HepG2 (cell line): ENCODE results near the gene TMEM97. TPM values are rescaled to one million over a fixed set of nuclear protein-coding genes. Genes with fewer than 3 reads are reported as not detected.
A peak's percentile ranks its signal among the peaks of the same experiment; 100 is the strongest.

Source experiments
- CEBPG ChIP-seq: IDR thresholded peaks from 2 replicates; pipeline ENCODE4 v1.6.1; 2016
- DBP ChIP-seq: sonication (generic); formaldehyde crosslinking; IDR thresholded peaks from 2 replicates; pipeline ENCODE4 v1.4.0; 2020; ENCODE audit warnings: missing genetic modification reagents; ENCODE audit errors: not compliant biosample characterization
- ESRRA ChIP-seq: sonication (generic); formaldehyde crosslinking; IDR thresholded peaks from 2 replicates; pipeline ENCODE4 v1.5.1; 2020; ENCODE audit warnings: mild to moderate bottlenecking, low read depth, missing genetic modification reagents
- ETV6 ChIP-seq: sonication (generic); formaldehyde crosslinking; conservative IDR thresholded peaks from 2 replicates; pipeline ENCODE4 v1.4.0; 2020; ENCODE audit warnings: missing genetic modification reagents
- FOXA3 ChIP-seq: IDR thresholded peaks from 2 replicates; pipeline ENCODE4 v1.6.1; 2016; ENCODE audit warnings: missing genetic modification reagents, missing compliant biosample characterization
- GABPA ChIP-seq, 2 experiments: IDR thresholded peaks; 2 replicates each; pipeline ENCODE4 v1.6.1; 2011 to 2016; ENCODE audit warnings: low read depth in 2 of 2, low read length in 1 of 2, missing biosample characterization in 1 of 2, missing genetic modification characterization in 1 of 2
- HES4 ChIP-seq: sonication (generic); formaldehyde crosslinking; IDR thresholded peaks from 2 replicates; pipeline ENCODE4 v1.9.0; 2021; ENCODE audit warnings: mild to moderate bottlenecking, missing genetic modification reagents, borderline replicate concordance
- HMGXB4 ChIP-seq, 2 experiments: sonication (generic) in 1 of 2; formaldehyde crosslinking in 1 of 2; IDR thresholded peaks; 2 replicates each; pipeline versions ENCODE4 v1.4.0 to v1.6.1; 2018 to 2020; ENCODE audit warnings: missing genetic modification reagents in 2 of 2, borderline replicate concordance in 1 of 2, low read depth in 1 of 2, mild to moderate bottlenecking in 1 of 2, missing biosample characterization in 1 of 2
- REL ChIP-seq: sonication (generic); formaldehyde crosslinking; conservative IDR thresholded peaks from 2 replicates; pipeline ENCODE4 v1.8.0; 2022; ENCODE audit warnings: mild to moderate bottlenecking, missing genetic modification reagents, moderate library complexity
- SKI ChIP-seq: fragments of 450-650 bp; IDR thresholded peaks from one replicate; pipeline ENCODE4 v1.6.1; 2018; ENCODE audit warnings: mild to moderate bottlenecking; ENCODE audit not compliant: partially characterized antibody
- SMAD3 ChIP-seq: sonication (generic); formaldehyde crosslinking; IDR thresholded peaks from 2 replicates; pipeline ENCODE4 v1.4.0; 2020; ENCODE audit warnings: missing genetic modification reagents
- SOX5 ChIP-seq: IDR thresholded peaks from 2 replicates; pipeline ENCODE4 v1.6.1; 2016; ENCODE audit warnings: borderline replicate concordance
- SOX6 ChIP-seq, 2 experiments: fragments of 450-650 bp in 1 of 2; sonication (generic) in 1 of 2; formaldehyde crosslinking in 1 of 2; IDR thresholded peaks; 2 replicates each; pipeline versions ENCODE4 v1.4.0 to v1.6.1; 2017 to 2020; ENCODE audit warnings: antibody characterized with exemption in 1 of 2, mild to moderate bottlenecking in 1 of 2, missing genetic modification reagents in 1 of 2
- ZBTB20 ChIP-seq: sonication (generic); formaldehyde crosslinking; IDR thresholded peaks from 2 replicates; pipeline ENCODE4 v1.8.1; 2023; ENCODE audit warnings: missing genetic modification reagents, low read depth, mild to moderate bottlenecking, borderline replicate concordance
- ZBTB42 ChIP-seq: sonication (generic); formaldehyde crosslinking; IDR thresholded peaks from 2 replicates; pipeline ENCODE4 v1.5.0; 2020; ENCODE audit warnings: mild to moderate bottlenecking, missing genetic modification reagents
- ZC3H13 ChIP-seq: sonication (generic); formaldehyde crosslinking; IDR thresholded peaks from 2 replicates; pipeline ENCODE4 v1.8.1; 2023; ENCODE audit warnings: mild to moderate bottlenecking, missing genetic modification reagents, moderate library complexity
- ZNF580 ChIP-seq: IDR thresholded peaks from 2 replicates; pipeline ENCODE4 v1.6.1; 2016; ENCODE audit warnings: low read depth, borderline replicate concordance
- ZNF652 ChIP-seq: IDR thresholded peaks from 2 replicates; pipeline ENCODE4 v1.6.1; 2016; ENCODE audit warnings: low read depth, borderline replicate concordance
- ZNF792 ChIP-seq: IDR thresholded peaks from 2 replicates; pipeline ENCODE4 v1.6.1; 2016
- ZNF883 ChIP-seq: sonication (generic); formaldehyde crosslinking; IDR thresholded peaks from 2 replicates; pipeline ENCODE4 v1.5.1; 2020; ENCODE audit warnings: mild to moderate bottlenecking, missing genetic modification reagents; ENCODE audit errors: not compliant biosample characterization
- polyA plus RNA-seq, 8 experiments: library from polyadenylated mRNA; depleted of rRNA in 3 of 8; stranded (reverse) in 7 of 8; unstranded in 1 of 8; fragments of >200 nt; fragmentation: Illumina TruSeq in 4 of 8; extraction: Trizol in 4 of 8; gene quantifications; 2 replicates each; pipeline versions ENCODE4 v1.2.1 to v1.2.3, GENCODE V29; 2011 to 2016; ENCODE audit warnings: low read depth in 4 of 8, missing spikeins in 1 of 8, mixed read lengths in 1 of 8; ENCODE audit not compliant: insufficient read depth in 1 of 8
- total RNA-seq, 5 experiments: library from RNA; depleted of rRNA; stranded (reverse); fragments of >200 nt; fragmentation: Illumina TruSeq; extraction: Trizol; gene quantifications; 2 replicates each; pipeline ENCODE4 v1.2.3, GENCODE V29; 2016; ENCODE audit warnings: low read depth in 1 of 5
- TF ChIP-seq, protein P1 (sequence below): sonication (generic); formaldehyde crosslinking; IDR thresholded peaks from 2 replicates; pipeline ENCODE4 v1.4.0; 2020; ENCODE audit warnings: mild to moderate bottlenecking, missing genetic modification reagents

TMEM97 gene
- total and polyA plus RNA-seq, 2 of the 13 experiments (the other 11 are each of a cell fraction or from before 2014, with no cell fraction given): 69.6 to 137 TPM

- TF ChIP-seq DBP (CRISPR knock-in tag) (no peak), ZNF792 (CRISPR knock-in tag) (no peak), ETV6 (CRISPR knock-in tag) (no peak), ZNF883 (CRISPR knock-in tag) (no peak), CEBPG (CRISPR knock-in tag) (no peak), HES4 (CRISPR knock-in tag) (no peak), ZBTB20 (no peak), SKI (peak; percentile 29), SMAD3 (CRISPR knock-in tag) (0 out of 2 replicates have a peak, but pooled peaks have one; percentile 59), ESRRA (CRISPR knock-in tag) (peak; percentile 79; the same call in 1 of the 2 replicates), FOXA3 (CRISPR knock-in tag) (peak; percentile 90), ZBTB42 (no peak), GABPA (IDR thresholded peaks at IDR 0.05; ENCODE audit: low read depth, low read length) (no peak), GABPA (CRISPR knock-in tag; IDR thresholded peaks at IDR 0.05; ENCODE audit: low read depth) (peak; percentile 37; the same call in 1 of the 2 replicates), HMGXB4 (CRISPR knock-in tag; IDR thresholded peaks at IDR 0.05; ENCODE audit: borderline replicate concordance in 1 of 2, low read depth in 1 of 2) (peak; percentile 36 to 58; a peak in 3 of 4 replicates), ZNF652 (CRISPR knock-in tag) (peak; percentile 39; the same call in 1 of the 2 replicates), ZC3H13 (CRISPR knock-in tag) (0 out of 2 replicates have a peak, but pooled peaks have one; percentile 58), REL (CRISPR knock-in tag) (peak; percentile 61; the same call in 1 of the 2 replicates), SOX5 (peak; percentile 20; the same call in 1 of the 2 replicates), SOX6 (IDR thresholded peaks at IDR 0.05) (no peak), SOX6 (CRISPR knock-in tag; IDR thresholded peaks at IDR 0.05) (peak; percentile 11; the same call in 1 of the 2 replicates), ZNF580 (CRISPR knock-in tag) (0 out of 2 replicates have a peak, but pooled peaks have one; percentile 11)
- TF ChIP-seq, protein P1, sequence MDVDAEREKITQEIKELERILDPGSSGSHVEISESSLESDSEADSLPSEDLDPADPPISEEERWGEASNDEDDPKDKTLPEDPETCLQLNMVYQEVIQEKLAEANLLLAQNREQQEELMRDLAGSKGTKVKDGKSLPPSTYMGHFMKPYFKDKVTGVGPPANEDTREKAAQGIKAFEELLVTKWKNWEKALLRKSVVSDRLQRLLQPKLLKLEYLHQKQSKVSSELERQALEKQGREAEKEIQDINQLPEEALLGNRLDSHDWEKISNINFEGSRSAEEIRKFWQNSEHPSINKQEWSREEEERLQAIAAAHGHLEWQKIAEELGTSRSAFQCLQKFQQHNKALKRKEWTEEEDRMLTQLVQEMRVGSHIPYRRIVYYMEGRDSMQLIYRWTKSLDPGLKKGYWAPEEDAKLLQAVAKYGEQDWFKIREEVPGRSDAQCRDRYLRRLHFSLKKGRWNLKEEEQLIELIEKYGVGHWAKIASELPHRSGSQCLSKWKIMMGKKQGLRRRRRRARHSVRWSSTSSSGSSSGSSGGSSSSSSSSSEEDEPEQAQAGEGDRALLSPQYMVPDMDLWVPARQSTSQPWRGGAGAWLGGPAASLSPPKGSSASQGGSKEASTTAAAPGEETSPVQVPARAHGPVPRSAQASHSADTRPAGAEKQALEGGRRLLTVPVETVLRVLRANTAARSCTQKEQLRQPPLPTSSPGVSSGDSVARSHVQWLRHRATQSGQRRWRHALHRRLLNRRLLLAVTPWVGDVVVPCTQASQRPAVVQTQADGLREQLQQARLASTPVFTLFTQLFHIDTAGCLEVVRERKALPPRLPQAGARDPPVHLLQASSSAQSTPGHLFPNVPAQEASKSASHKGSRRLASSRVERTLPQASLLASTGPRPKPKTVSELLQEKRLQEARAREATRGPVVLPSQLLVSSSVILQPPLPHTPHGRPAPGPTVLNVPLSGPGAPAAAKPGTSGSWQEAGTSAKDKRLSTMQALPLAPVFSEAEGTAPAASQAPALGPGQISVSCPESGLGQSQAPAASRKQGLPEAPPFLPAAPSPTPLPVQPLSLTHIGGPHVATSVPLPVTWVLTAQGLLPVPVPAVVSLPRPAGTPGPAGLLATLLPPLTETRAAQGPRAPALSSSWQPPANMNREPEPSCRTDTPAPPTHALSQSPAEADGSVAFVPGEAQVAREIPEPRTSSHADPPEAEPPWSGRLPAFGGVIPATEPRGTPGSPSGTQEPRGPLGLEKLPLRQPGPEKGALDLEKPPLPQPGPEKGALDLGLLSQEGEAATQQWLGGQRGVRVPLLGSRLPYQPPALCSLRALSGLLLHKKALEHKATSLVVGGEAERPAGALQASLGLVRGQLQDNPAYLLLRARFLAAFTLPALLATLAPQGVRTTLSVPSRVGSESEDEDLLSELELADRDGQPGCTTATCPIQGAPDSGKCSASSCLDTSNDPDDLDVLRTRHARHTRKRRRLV (CRISPR knock-in tag): no peak
These were observed 27.8 kb downstream of the TMEM97 start (continued) for GRCh38 chr17:28346746-28347246.
